SU-DHL-6 (cell line): ENCODE measurements around the gene KCNJ18.
"Not testable (repeated sequence)": the region's sequence is repeated elsewhere in the genome, so short reads cannot be mapped to it uniquely, and the experiment has no call there.

Experiments used
- H2AFZ ChIP-seq: fragments of 200-600 bp; sonication (generic); 2 replicates; pipeline ENCODE4 v1.6.1; 2014; ENCODE audit warnings: low read depth, mild to moderate bottlenecking, moderate library complexity, mixed read lengths, antibody characterized with exemption, low read length; ENCODE audit not compliant: severe bottlenecking
- H3F3A ChIP-seq: fragments of 200-600 bp; shearing (Covaris generic); 2 replicates; pipeline ENCODE4 v1.6.0; 2016; ENCODE audit warnings: antibody characterized with exemption, mild to moderate bottlenecking; ENCODE audit not compliant: insufficient read depth
- H3K27ac ChIP-seq: fragments of 200-600 bp; sonication (generic); 2 replicates; pipeline ENCODE4 v1.5.1; 2016; ENCODE audit warnings: low read depth, mild to moderate bottlenecking, low read length, moderate library complexity, mixed read lengths
- H3K27me3 ChIP-seq: fragments of 200-600 bp; sonication (generic), shearing (Covaris generic); 2 replicates; pipeline ENCODE4 v1.6.0; 2014; ENCODE audit warnings: mild to moderate bottlenecking, low read length
- H3K36me3 ChIP-seq: fragments of 200-600 bp; sonication (generic); 2 replicates; pipeline ENCODE4 v1.6.1; 2014; ENCODE audit warnings: mild to moderate bottlenecking, low read length, mixed read lengths
- H3K4me2 ChIP-seq: fragments of 300-600, 200-600 bp; shearing (Covaris generic), sonication (generic); 2 replicates; pipeline ENCODE4 v1.6.0; 2014; ENCODE audit warnings: low read length, low read depth, mild to moderate bottlenecking; ENCODE audit not compliant: poor library complexity, severe bottlenecking
- H3K4me3 ChIP-seq: fragments of 200-600 bp; sonication (generic); 2 replicates; pipeline ENCODE4 v1.5.1; 2014; ENCODE audit warnings: antibody characterized with exemption, low read length, mild to moderate bottlenecking, mixed read lengths; ENCODE audit not compliant: insufficient read depth, poor library complexity, severe bottlenecking
- H3K79me2 ChIP-seq: fragments of 200-600 bp; sonication (generic); 2 replicates; pipeline ENCODE4 v1.6.1; 2014; ENCODE audit warnings: mild to moderate bottlenecking, low read length, moderate library complexity; ENCODE audit not compliant: insufficient read depth
- H3K9ac ChIP-seq: fragments of 200-600 bp; sonication (generic); 2 replicates; pipeline ENCODE4 v1.7.0; 2014; ENCODE audit warnings: mild to moderate bottlenecking, low read length
- H3K9me2 ChIP-seq: fragments of 200-600 bp; sonication (generic); replicated peaks from 2 replicates; pipeline ENCODE4 v1.6.1; 2014; ENCODE audit warnings: low read length; ENCODE audit not compliant: insufficient read depth
- H3K9me3 ChIP-seq: fragments of 200-600 bp; sonication (generic); 2 replicates; pipeline ENCODE4 v1.6.1; 2014; ENCODE audit warnings: low read length, mixed read lengths; ENCODE audit not compliant: insufficient read depth
- H4K20me1 ChIP-seq: fragments of 200-600 bp; sonication (generic); 2 replicates; pipeline ENCODE4 v1.6.1; 2014; ENCODE audit warnings: low read depth, mild to moderate bottlenecking, antibody characterized with exemption, low read length, moderate library complexity, mixed read lengths

The KCNJ18 gene

DNA sequence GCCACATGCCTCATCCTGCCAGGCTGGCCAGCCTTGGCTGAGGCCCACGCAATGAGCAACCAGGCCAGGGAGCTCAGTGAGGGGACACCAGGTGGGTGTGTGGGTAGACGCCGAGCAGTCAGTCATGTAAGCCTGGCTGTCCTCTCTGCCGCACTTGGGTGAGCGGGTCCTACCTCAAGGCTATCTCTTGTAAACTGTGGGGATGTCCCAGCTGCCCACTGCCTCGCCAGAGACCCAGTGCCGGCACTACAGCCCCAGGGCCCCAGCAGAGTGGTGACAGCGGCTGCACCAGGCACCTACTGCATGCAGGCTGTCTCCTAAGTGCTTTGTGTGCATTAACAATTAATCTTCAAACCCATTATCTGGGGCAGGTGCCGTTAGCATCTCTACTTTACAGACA is 52.3 kb downstream of the KCNJ18 start:
- not testable (repeated sequence) for H4K20me1 ChIP-seq, H2AFZ ChIP-seq, H3K9me2 ChIP-seq, H3K27ac ChIP-seq, H3K27me3 ChIP-seq, H3K36me3 ChIP-seq, H3K79me2 ChIP-seq, H3K4me3 ChIP-seq, H3K4me2 ChIP-seq, H3K9ac ChIP-seq, H3K9me3 ChIP-seq, H3F3A ChIP-seq

- not testable (repeated sequence) for H3K9me3 ChIP-seq, H3F3A ChIP-seq, H3K36me3 ChIP-seq, H3K27me3 ChIP-seq, H3K9me2 ChIP-seq, H3K4me2 ChIP-seq, H3K79me2 ChIP-seq, H3K27ac ChIP-seq, H3K4me3 ChIP-seq, H4K20me1 ChIP-seq, H3K9ac ChIP-seq, H2AFZ ChIP-seq
Measured at GRCh38 chr17:21745385-21746054, 53.2 kb downstream of the KCNJ18 start.

- not testable (repeated sequence) for H3K36me3 ChIP-seq, H3K4me3 ChIP-seq, H3K27ac ChIP-seq, H3K27me3 ChIP-seq, H3K4me2 ChIP-seq, H3K9me2 ChIP-seq, H3F3A ChIP-seq, H4K20me1 ChIP-seq, H3K79me2 ChIP-seq, H3K9me3 ChIP-seq, H2AFZ ChIP-seq, H3K9ac ChIP-seq
Measured at GRCh38 chr17:21746415-21746814, 54.1 kb downstream of the KCNJ18 start.

GRCh38 chr17:21747195-21747915 is 55.0 kb downstream of the KCNJ18 start:
- H4K20me1 ChIP-seq, H3K79me2 ChIP-seq, H3K36me3 ChIP-seq, H3K9me2 ChIP-seq, H3K27me3 ChIP-seq, H3K27ac ChIP-seq, H3K9ac ChIP-seq, H3F3A ChIP-seq, H3K9me3 ChIP-seq, H3K4me2 ChIP-seq, H2AFZ ChIP-seq, H3K4me3 ChIP-seq: not testable (repeated sequence)

- not testable (repeated sequence) for H3K79me2 ChIP-seq, H3K9me2 ChIP-seq, H3K27me3 ChIP-seq, H2AFZ ChIP-seq, H3K4me3 ChIP-seq, H3K27ac ChIP-seq, H3K36me3 ChIP-seq, H3F3A ChIP-seq, H3K4me2 ChIP-seq, H3K9ac ChIP-seq, H4K20me1 ChIP-seq, H3K9me3 ChIP-seq
Measured at GRCh38 chr17:21748686-21749085, 56.4 kb downstream of the KCNJ18 start.

DNA sequence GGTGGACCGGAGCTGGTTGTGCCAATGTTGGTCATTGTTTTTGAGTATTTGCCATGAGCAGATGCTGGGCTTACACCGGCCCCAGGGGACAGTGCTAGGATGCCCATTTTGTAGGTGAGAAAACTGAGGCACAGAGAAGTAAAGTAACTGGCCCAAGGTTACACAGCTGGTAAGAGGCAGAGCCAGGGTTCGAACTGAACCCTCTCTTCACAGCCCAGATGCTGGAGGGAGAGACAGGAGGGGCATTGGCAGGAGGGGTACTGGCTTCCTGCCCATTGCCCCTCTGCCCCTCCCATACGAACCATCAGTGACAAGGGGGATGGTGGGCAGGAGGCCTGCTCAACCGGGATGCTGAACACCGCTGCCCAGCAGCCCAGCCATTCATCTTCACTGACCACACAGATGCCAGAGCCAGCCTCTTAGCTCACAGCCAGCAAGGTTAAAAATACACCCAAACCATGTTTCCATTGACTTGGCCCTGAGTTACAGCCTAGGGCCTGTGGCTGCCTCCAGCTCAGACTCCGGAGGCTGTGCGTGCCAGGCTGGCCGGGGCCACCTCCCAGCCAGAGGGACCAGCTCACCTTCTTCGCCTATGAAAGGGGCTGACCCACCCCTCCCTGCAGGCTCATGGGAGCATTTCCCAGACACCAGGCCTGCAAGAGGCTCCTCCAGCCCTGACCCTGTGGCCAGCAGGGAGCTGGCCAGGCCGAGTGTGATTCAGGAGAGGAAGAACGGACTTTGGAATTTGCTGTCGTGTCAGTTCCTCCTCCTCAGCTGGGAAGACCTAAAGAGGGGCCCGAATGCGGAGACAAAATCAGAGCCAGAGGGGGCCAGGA is 57.6 kb downstream of the KCNJ18 start:
- not testable (repeated sequence) for H3K9me3 ChIP-seq, H3F3A ChIP-seq, H4K20me1 ChIP-seq, H3K9ac ChIP-seq, H3K4me3 ChIP-seq, H3K9me2 ChIP-seq, H3K27ac ChIP-seq, H3K36me3 ChIP-seq, H3K27me3 ChIP-seq, H3K4me2 ChIP-seq, H2AFZ ChIP-seq, H3K79me2 ChIP-seq

DNA sequence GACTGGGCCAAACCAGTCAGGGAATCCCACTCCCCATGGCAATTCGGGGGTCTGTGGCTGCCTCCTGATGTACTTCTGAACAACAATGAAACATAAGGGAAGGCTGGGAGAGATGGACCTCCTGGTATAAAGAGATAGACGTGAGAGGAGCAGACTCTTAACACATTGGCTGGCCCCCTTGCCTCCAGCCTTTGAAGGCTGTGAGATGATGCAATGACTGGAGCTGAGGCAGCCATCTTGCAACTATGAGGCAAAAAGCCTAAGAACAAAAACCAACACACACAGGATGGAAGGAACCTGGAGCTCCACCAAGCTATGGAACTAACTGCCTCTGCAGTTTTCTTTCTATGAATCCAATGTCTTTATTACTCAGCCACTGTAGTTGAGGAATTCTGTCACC is 58.8 kb downstream of the KCNJ18 start:
- not testable (repeated sequence) for H3F3A ChIP-seq, H3K27ac ChIP-seq, H4K20me1 ChIP-seq, H3K9me3 ChIP-seq, H3K79me2 ChIP-seq, H2AFZ ChIP-seq, H3K4me3 ChIP-seq, H3K36me3 ChIP-seq, H3K27me3 ChIP-seq, H3K4me2 ChIP-seq, H3K9ac ChIP-seq, H3K9me2 ChIP-seq
